Mucosa of descending colon (tissue), 3 donors: Measurements from ENCODE around the gene BANK1. TPM values are rescaled to one million over a fixed set of nuclear protein-coding genes. Genes with fewer than 3 reads are reported as not detected.

ENCODE experiments used
- ATAC-seq: fragments of 200-7000 bp; cut with Tn5 transposase; one replicate; pipeline ENCODE4 v1.9.1; 2020; ENCODE audit warnings: mild to moderate bottlenecking, moderate library complexity
- DNase-seq, 3 donors: peaks; one replicate each; pipeline ENCODE4 v3.0.0-alpha.2; 2020
- H3K36me3 ChIP-seq: fragments of 200-600 bp; one replicate; pipeline ENCODE4 v1.8.0; 2021; ENCODE audit warnings: low read depth, mild to moderate bottlenecking
- H3K4me1 ChIP-seq: fragments of 200-600 bp; one replicate; pipeline ENCODE4 v1.8.0; 2021; ENCODE audit warnings: low read depth, mild to moderate bottlenecking
- H3K4me3 ChIP-seq: fragments of 200-600 bp; one replicate; pipeline ENCODE4 v1.8.0; 2021; ENCODE audit warnings: mild to moderate bottlenecking
- H3K9me3 ChIP-seq: fragments of 200-600 bp; one replicate; pipeline ENCODE4 v1.8.0; 2021; ENCODE audit warnings: mild to moderate bottlenecking
- CTCF ChIP-seq: fragments of 200-600 bp; IDR thresholded peaks from one replicate; pipeline ENCODE4 v1.8.0; 2022; ENCODE audit warnings: antibody characterized with exemption, mild to moderate bottlenecking
- intact Hi-C, 2 donors: fragments of 100-400 bp; cut with DNase I in 1 of 2; cut with micrococcal nuclease in 1 of 2; formaldehyde crosslinking; loops; one replicate each; pipeline versions ENCODE4 v1.11.0 to v1.11.1; 2022; cut with DNase I, micrococcal nuclease
- total RNA-seq, 3 donors: library from RNA; stranded (reverse); fragmentation: NEBNext Ultra II Directional in 2 of 3; extraction: Animal tissue kit (Norgen Biotek cat#: 25700) in 2 of 3; gene quantifications; one replicate each; pipeline versions ENCODE4 v1.2.1 to v1.2.4, GENCODE V29; 2021 to 2023
- donor health status: DM: no; HTN: no; CAD: no; lungs with moderate emphysema.
- donor health status: DM: no; HTN: no; CAD: no.
- donor health status: DM: no; HTN: yes; CAD: no.

BANK1 gene
- total RNA-seq, 3 donors from 2014 or later = 0.73 to 1.1 (median 0.78) TPM

GRCh38 chr4:101938836-101939235, 148.3 kb downstream of the BANK1 start:
- DNase-seq (no peak), ATAC-seq (no peak)
- Histone ChIP-seq H3K36me3 (no peaks in the 10 kb centered on the region), H3K9me3 (no peaks in the 10 kb centered on the region), H3K4me3 (no peak overlapping the region), H3K4me1 (no peaks in the 10 kb centered on the region)
- no peak for TF ChIP-seq CTCF
- intact Hi-C loops = no loop called here

- Histone ChIP-seq H3K36me3 (no peaks in the 10 kb centered on the region), H3K4me1 (no peaks in the 10 kb centered on the region), H3K4me3 (no peak overlapping the region), H3K9me3 (no peaks in the 10 kb centered on the region)
- DNase-seq (no peak), ATAC-seq (no peak)
- intact Hi-C loops = no loop called here
- no peak for TF ChIP-seq CTCF
These were observed 151.4 kb downstream of the BANK1 start for GRCh38 chr4:101941816-101942358.

DNA sequence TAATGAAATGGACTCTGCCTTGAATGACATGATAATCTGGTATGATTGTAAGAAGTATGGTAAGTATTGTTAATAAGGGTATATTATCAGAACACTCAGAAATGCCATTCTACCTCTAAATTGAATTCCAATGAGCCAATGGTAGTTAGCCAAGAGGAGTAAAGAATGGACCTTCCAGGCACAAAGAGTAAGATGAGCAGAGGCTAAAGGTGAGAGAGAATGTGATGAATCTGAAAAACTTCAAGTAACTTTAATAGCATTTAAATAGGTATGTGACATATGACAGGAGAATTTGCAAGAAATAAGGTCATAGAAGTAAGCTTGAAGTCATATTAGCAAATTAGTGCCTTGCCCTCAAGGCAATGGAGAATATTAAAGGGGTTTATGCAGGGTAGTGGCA, 152.4 kb downstream of the BANK1 start:
- ATAC-seq (no peak), DNase-seq (no peak)
- Histone ChIP-seq H3K4me3 (no peak overlapping the region), H3K36me3 (no peaks in the 10 kb centered on the region), H3K9me3 (no peaks in the 10 kb centered on the region), H3K4me1 (no peaks in the 10 kb centered on the region)
- no peak for TF ChIP-seq CTCF
- intact Hi-C loops = no loop called here

GRCh38 chr4:101944649-101945048, 154.1 kb downstream of the BANK1 start:
- intact Hi-C loops = no loop called here
- no peaks in the 10 kb centered on the region for H3K4me1 ChIP-seq
- ATAC-seq = no peak
- no peaks in the 10 kb centered on the region for H3K9me3 ChIP-seq
- no peak for DNase-seq
- H3K4me3 ChIP-seq = no peak overlapping the region
- no peaks in the 10 kb centered on the region for H3K36me3 ChIP-seq
- TF ChIP-seq CTCF = no peak

DNA sequence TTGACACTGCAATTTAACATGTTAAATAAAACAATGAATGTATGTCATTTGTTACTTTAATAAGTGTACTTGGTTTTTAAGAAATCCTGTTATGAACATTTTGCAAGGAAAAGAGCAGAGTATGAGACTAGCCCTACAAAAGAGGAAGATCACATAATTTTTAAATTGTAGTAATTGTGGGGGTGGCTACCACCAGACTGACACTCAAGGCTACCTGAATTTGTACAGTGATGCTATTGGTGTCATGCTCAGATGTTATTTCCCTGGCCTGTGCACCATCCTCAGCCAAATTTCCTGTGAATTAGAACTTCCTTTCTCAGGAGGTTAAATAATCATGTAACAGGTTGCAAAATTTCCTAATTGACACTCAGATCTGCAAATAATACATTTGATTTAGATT, 157.5 kb downstream of the BANK1 start:
- no peaks in the 10 kb centered on the region for H3K4me1 ChIP-seq
- H3K4me3 ChIP-seq = no peak overlapping the region
- DNase-seq = no peak
- intact Hi-C loops = no loop called here
- H3K36me3 ChIP-seq = no peaks in the 10 kb centered on the region
- ATAC-seq = no peak
- no peaks in the 10 kb centered on the region for H3K9me3 ChIP-seq
- TF ChIP-seq CTCF = no peak

GRCh38 chr4:101948951-101949350, 158.4 kb downstream of the BANK1 start:
- intact Hi-C loops = no loop called here
- Histone ChIP-seq H3K4me1 (no peaks in the 10 kb centered on the region), H3K9me3 (no peaks in the 10 kb centered on the region), H3K4me3 (no peak overlapping the region), H3K36me3 (no peaks in the 10 kb centered on the region)
- DNase-seq = no peak
- ATAC-seq = no peak
- no peak for TF ChIP-seq CTCF
